Neural crest cell (in vitro differentiated cells): ENCODE data around the gene NR5A2. TPM values are rescaled to one million over a fixed set of nuclear protein-coding genes. Genes with fewer than 3 reads are reported as not detected.

Experiments used
- DNase-seq: peaks from one replicate; pipeline ENCODE4 v3.0.0; 2021; ENCODE audit warnings: low read depth, mixed read lengths, low spot score
- H3K27ac Mint-ChIP-seq: one replicate; pipeline ENCODE4 v1.8.0; 2021; ENCODE audit warnings: mild to moderate bottlenecking, mixed read lengths; ENCODE audit not compliant: unreplicated experiment
- H3K27me3 Mint-ChIP-seq: 2 replicates; pipeline ENCODE4 v1.8.0; 2021; ENCODE audit warnings: low read depth, mild to moderate bottlenecking, mixed read lengths
- H3K36me3 Mint-ChIP-seq: 2 replicates; pipeline ENCODE4 v1.8.0; 2021; ENCODE audit warnings: low read depth, mild to moderate bottlenecking, mixed read lengths
- H3K4me1 Mint-ChIP-seq: 2 replicates; pipeline ENCODE4 v1.8.0; 2021; ENCODE audit warnings: mixed read lengths
- H3K4me3 Mint-ChIP-seq: one replicate; pipeline ENCODE4 v1.8.0; 2021; ENCODE audit warnings: mild to moderate bottlenecking, mixed read lengths
- H3K9me3 Mint-ChIP-seq: 2 replicates; pipeline ENCODE4 v1.8.0; 2021; ENCODE audit warnings: mixed read lengths
- CTCF ChIP-seq: fragments of 200-600 bp; sonication (generic); conservative IDR thresholded peaks from 2 replicates; pipeline ENCODE4 v1.5.0; 2021; ENCODE audit warnings: antibody characterized with exemption, mild to moderate bottlenecking
- total RNA-seq: library from RNA; stranded (reverse); gene quantifications from 2 replicates; pipeline ENCODE4 v1.2.1, GENCODE V29; 2021

Gene NR5A2
- total RNA-seq, 1 donor from 2014 or later: not detected

GRCh38 chr1:200133123-200133522 is 105.6 kb downstream of the NR5A2 start:
- no peak for DNase-seq
- Mint-ChIP-seq H3K4me3 (no peak overlapping the region), H3K9me3 (no peaks in the 10 kb centered on the region), H3K27me3 (no peaks in the 10 kb centered on the region), H3K4me1 (peaks cover 20% of the 10 kb centered on the region), H3K27ac (no peak overlapping the region), H3K36me3 (no peaks in the 10 kb centered on the region)
- TF ChIP-seq CTCF: no peak

- no peaks in the 10 kb centered on the region for H3K36me3 Mint-ChIP-seq
- no peaks in the 10 kb centered on the region for H3K27me3 Mint-ChIP-seq
- no peaks in the 10 kb centered on the region for H3K9me3 Mint-ChIP-seq
- no peak overlapping the region for H3K4me3 Mint-ChIP-seq
- H3K4me1 Mint-ChIP-seq: peaks cover 17% of the 10 kb centered on the region
- TF ChIP-seq CTCF: no peak
- H3K27ac Mint-ChIP-seq: no peak overlapping the region
- no peak for DNase-seq
Measured at GRCh38 chr1:200134116-200134515, 106.6 kb downstream of the NR5A2 start.

- no peak overlapping the region for H3K4me3 Mint-ChIP-seq
Measured at GRCh38 chr1:200136384-200136783, 108.9 kb downstream of the NR5A2 start.

GRCh38 chr1:200139661-200140250 is 112.2 kb downstream of the NR5A2 start:
- Mint-ChIP-seq H3K9me3 (no peaks in the 10 kb centered on the region), H3K27ac (no peak overlapping the region), H3K4me3 (no peak overlapping the region), H3K4me1 (peaks cover 7% of the 10 kb centered on the region), H3K27me3 (no peaks in the 10 kb centered on the region), H3K36me3 (no peaks in the 10 kb centered on the region)
- no peak for DNase-seq
- TF ChIP-seq CTCF: peak; percentile 76

More at GRCh38 chr1:200136384-200136783, 108.9 kb downstream of the NR5A2 start:
- H3K36me3 Mint-ChIP-seq: no peaks in the 10 kb centered on the region
- TF ChIP-seq CTCF: no peak
- H3K9me3 Mint-ChIP-seq: no peaks in the 10 kb centered on the region
- H3K27me3 Mint-ChIP-seq: no peaks in the 10 kb centered on the region
- H3K27ac Mint-ChIP-seq: no peak overlapping the region
- H3K4me1 Mint-ChIP-seq: peaks cover 7% of the 10 kb centered on the region
- no peak for DNase-seq

DNA sequence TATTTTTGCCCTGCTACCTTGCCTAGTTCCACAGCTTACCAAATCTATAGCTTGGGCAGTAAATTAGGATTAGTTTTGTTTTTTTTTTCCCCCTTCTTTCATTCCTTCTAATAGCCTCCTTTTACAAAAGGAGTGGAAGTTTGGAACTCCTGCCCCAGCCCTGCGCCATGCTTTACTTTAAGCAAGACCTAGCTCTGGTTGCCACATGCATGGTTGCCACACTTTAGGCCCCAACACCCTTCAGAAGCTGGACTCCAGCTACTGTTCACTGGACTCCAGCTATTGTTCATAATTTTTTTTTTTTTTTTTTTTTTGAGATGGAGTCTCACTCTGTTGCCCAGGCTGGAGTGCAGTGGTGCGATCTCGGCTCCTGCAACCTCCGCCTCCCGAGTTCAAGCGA is 115.8 kb downstream of the NR5A2 start:
- Mint-ChIP-seq H3K9me3 (no peaks in the 10 kb centered on the region), H3K27me3 (no peaks in the 10 kb centered on the region), H3K4me3 (no peak overlapping the region), H3K36me3 (no peaks in the 10 kb centered on the region), H3K4me1 (peaks cover 4% of the 10 kb centered on the region), H3K27ac (no peak overlapping the region)
- TF ChIP-seq CTCF: no peak
- no peak for DNase-seq
